GM23338 (cell line): Measurements from ENCODE around the gene ACADVL. TPM values are rescaled to one million over a fixed set of nuclear protein-coding genes. Genes with fewer than 3 reads are reported as not detected.

ENCODE experiments used
- ATAC-seq: fragments of 200-7000 bp; cut with Tn5 transposase; 3 replicates; pipeline ENCODE4 v1.9.1; 2020
- DNase-seq: peaks from one replicate; pipeline ENCODE4 v3.0.0-alpha.2; 2015; ENCODE audit warnings: low spot score
- H2AFZ ChIP-seq: fragments of 200-600 bp; sonication (generic); 2 replicates; pipeline ENCODE4 v1.8.0; 2016; ENCODE audit warnings: antibody characterized with exemption, mild to moderate bottlenecking, moderate library complexity
- H3F3A ChIP-seq: fragments of 200-600 bp; sonication (generic); replicated peaks from 2 replicates; pipeline ENCODE4 v1.8.0; 2017; ENCODE audit warnings: antibody characterized with exemption, mixed run types, low read depth
- H3K27ac ChIP-seq: fragments of 200-600 bp; sonication (generic); 2 replicates; pipeline ENCODE4 v1.6.1; 2016; ENCODE audit warnings: low read depth
- H3K27me3 ChIP-seq: fragments of 200-600 bp; sonication (generic); 2 replicates; pipeline ENCODE4 v1.8.0; 2016; ENCODE audit warnings: mild to moderate bottlenecking, mixed run types, moderate library complexity; ENCODE audit not compliant: insufficient read depth
- H3K36me3 ChIP-seq: fragments of 200-600 bp; sonication (generic); 2 replicates; pipeline ENCODE4 v1.8.0; 2016; ENCODE audit warnings: mild to moderate bottlenecking; ENCODE audit not compliant: insufficient read depth
- H3K4me1 ChIP-seq: fragments of 200-600 bp; sonication (generic); 2 replicates; pipeline ENCODE4 v1.8.0; 2016; ENCODE audit warnings: mild to moderate bottlenecking, moderate library complexity; ENCODE audit not compliant: insufficient read depth
- H3K4me2 ChIP-seq: fragments of 200-600 bp; sonication (generic); 2 replicates; pipeline ENCODE4 v1.7.1; 2017; ENCODE audit warnings: mixed run types
- H3K4me3 ChIP-seq: fragments of 200-600 bp; sonication (generic); 2 replicates; pipeline ENCODE4 v1.6.1; 2016; ENCODE audit warnings: mixed run types
- H3K79me2 ChIP-seq: fragments of 200-600 bp; sonication (generic); replicated peaks from 2 replicates; pipeline ENCODE4 v1.8.0; 2017; ENCODE audit warnings: mild to moderate bottlenecking; ENCODE audit not compliant: insufficient read depth
- H3K9me2 ChIP-seq: fragments of 200-600 bp; sonication (generic); 2 replicates; pipeline ENCODE4 v1.8.0; 2017; ENCODE audit not compliant: insufficient read depth
- H4K20me1 ChIP-seq: fragments of 200-600 bp; sonication (generic); replicated peaks from 2 replicates; pipeline ENCODE4 v1.8.0; 2017; ENCODE audit warnings: mild to moderate bottlenecking; ENCODE audit not compliant: insufficient read depth
- H3K27ac Mint-ChIP-seq: 2 replicates; pipeline ENCODE4 v1.8.0; 2020; ENCODE audit warnings: inconsistent platforms, mild to moderate bottlenecking, moderate library complexity, mixed read lengths
- H3K27me3 Mint-ChIP-seq: 3 replicates; pipeline ENCODE4 v1.8.0; 2022; ENCODE audit warnings: low read depth, mild to moderate bottlenecking, moderate library complexity, mixed read lengths, inconsistent platforms; ENCODE audit not compliant: insufficient read depth, poor library complexity
- H3K36me3 Mint-ChIP-seq: 3 replicates; pipeline ENCODE4 v1.8.0; 2021; ENCODE audit warnings: low read depth, mild to moderate bottlenecking, inconsistent platforms, moderate library complexity, mixed read lengths
- H3K4me1 Mint-ChIP-seq: 3 replicates; pipeline ENCODE4 v1.8.0; 2020; ENCODE audit warnings: mild to moderate bottlenecking, inconsistent platforms, mixed read lengths
- H3K4me3 Mint-ChIP-seq: 3 replicates; pipeline ENCODE4 v1.8.0; 2021; ENCODE audit warnings: moderate library complexity, mild to moderate bottlenecking, inconsistent platforms, mixed read lengths
- H3K9me3 Mint-ChIP-seq: 3 replicates; pipeline ENCODE4 v1.8.0; 2020; ENCODE audit warnings: moderate library complexity, mild to moderate bottlenecking, inconsistent platforms, mixed read lengths
- CREB1 ChIP-seq: fragments of 250-450 bp; sonication (Bioruptor Pico); IDR thresholded peaks from 2 replicates; pipeline ENCODE4 v1.5.0; 2020; ENCODE audit warnings: low read depth, mild to moderate bottlenecking, moderate library complexity
- EZH2 ChIP-seq: fragments of 200-600 bp; sonication (generic); IDR thresholded peaks from one replicate; pipeline ENCODE4 v1.8.0; 2017; ENCODE audit warnings: antibody characterized with exemption, mild to moderate bottlenecking, low read depth; ENCODE audit not compliant: unreplicated experiment
- EZH2phosphoT487 ChIP-seq: fragments of 200-600 bp; sonication (generic); IDR thresholded peaks from one replicate; pipeline ENCODE4 v1.8.1; 2018; ENCODE audit warnings: antibody characterized with exemption; ENCODE audit not compliant: unreplicated experiment
- JUNB ChIP-seq: IDR thresholded peaks from one replicate; pipeline ENCODE4 v1.6.1; 2016; ENCODE audit warnings: antibody characterized with exemption; ENCODE audit not compliant: unreplicated experiment
- NANOG ChIP-seq: IDR thresholded peaks from 2 replicates; pipeline ENCODE4 v1.6.1; 2016; ENCODE audit warnings: antibody characterized with exemption, borderline replicate concordance
- POLR2AphosphoS5 ChIP-seq: IDR thresholded peaks from 2 replicates; pipeline ENCODE4 v1.6.1; 2016; ENCODE audit warnings: antibody characterized with exemption, low read depth
- STAT1 ChIP-seq: IDR thresholded peaks from one replicate; pipeline ENCODE4 v1.6.1; 2016; ENCODE audit warnings: antibody characterized with exemption; ENCODE audit not compliant: unreplicated experiment
- ZNF114 ChIP-seq: fragments of 250-450 bp; sonication (Bioruptor Pico); IDR thresholded peaks from 2 replicates; pipeline ENCODE4 v1.5.0; 2020; ENCODE audit warnings: mild to moderate bottlenecking, moderate library complexity
- ZNF331 ChIP-seq: fragments of 250-450 bp; sonication (Bioruptor Pico); IDR thresholded peaks from 2 replicates; pipeline ENCODE4 v1.5.0; 2020; ENCODE audit warnings: low read depth, mild to moderate bottlenecking, moderate library complexity
- polyA plus RNA-seq: library from polyadenylated mRNA; unstranded; fragments of >200 nt; fragmentation: Nextera tagmentation; extraction: Ambion mirVana; gene quantifications from 2 replicates; pipeline ENCODE4 v1.2.1, GENCODE V29; 2016
- total RNA-seq: library from RNA; depleted of rRNA; stranded (reverse); fragments of >200 nt; shearing (Covaris generic); gene quantifications from 2 replicates; pipeline ENCODE4 v1.2.3, GENCODE V29; 2014
- TF ChIP-seq, protein P1 (sequence below), 2 experiments: fragments of 200-600 bp in 1 of 2; sonication (generic) in 1 of 2; conservative IDR thresholded peaks; 2 replicates each; pipeline versions ENCODE4 v1.5.1 to v1.6.1; 2016 to 2017; ENCODE audit warnings: antibody characterized with exemption in 2 of 2, low read depth in 2 of 2, mild to moderate bottlenecking in 2 of 2, moderate library complexity in 1 of 2
- TF ChIP-seq, protein P2 (sequence below): IDR thresholded peaks from one replicate; pipeline ENCODE4 v1.6.1; 2018; ENCODE audit warnings: antibody characterized with exemption; ENCODE audit not compliant: unreplicated experiment
- TF ChIP-seq, protein P3 (sequence below): IDR thresholded peaks from 2 replicates; pipeline ENCODE4 v1.6.1; 2016; ENCODE audit warnings: antibody characterized with exemption
- TF ChIP-seq, protein P4 (sequence below): fragments of 250-450 bp; sonication (Bioruptor Pico); IDR thresholded peaks from 2 replicates; pipeline ENCODE4 v1.5.0; 2020; ENCODE audit warnings: mild to moderate bottlenecking, moderate library complexity

ACADVL gene
- total and polyA plus RNA-seq, 2 experiments from 2014 or later: 152 to 156 TPM

DNA sequence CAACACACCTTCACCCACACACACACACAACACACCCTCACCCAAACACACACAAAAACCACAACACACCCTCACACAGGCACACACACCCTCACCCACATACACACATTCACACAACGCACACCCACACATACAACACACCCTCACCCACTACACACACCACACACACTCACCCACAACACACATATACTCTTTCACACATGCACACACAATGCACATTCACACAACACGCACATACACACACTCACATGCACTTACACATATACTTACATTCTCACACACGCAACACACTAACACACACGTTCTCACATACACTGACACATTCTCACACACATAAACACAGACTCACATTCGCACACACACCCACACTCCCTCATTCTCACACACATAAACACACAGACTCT, 44.4 kb upstream of the ACADVL start:
- H3K36me3 Mint-ChIP-seq: peaks cover 5% of the 10 kb centered on the region; the same call in 2 of the 3 replicates

More for the DNA sequence above, 44.4 kb upstream of the ACADVL start:
- no peaks in the 10 kb centered on the region for H4K20me1 ChIP-seq
- H3K4me1 ChIP-seq: peaks cover 4% of the 10 kb centered on the region; the same call in 1 of the 2 replicates
- H3K27me3 ChIP-seq: peaks cover 60% of the 10 kb centered on the region
- no peak overlapping the region for H3K27ac ChIP-seq
- ATAC-seq: no peak
- no peaks in the 10 kb centered on the region for H3K79me2 ChIP-seq
- H2AFZ ChIP-seq: no peak overlapping the region
- H3K9me2 ChIP-seq: no peaks in the 10 kb centered on the region
- no peak overlapping the region for H3K4me2 ChIP-seq
- TF ChIP-seq EZH2 (no peak), EZH2phosphoT487 (no peak), STAT1 (no peak), ZNF331 (no peak), NANOG (no peak), POLR2AphosphoS5 (no peak), CREB1 (CRISPR knock-in tag) (no peak), JUNB (no peak), ZNF114 (CRISPR knock-in tag) (no peak)
- TF ChIP-seq, protein P1, sequence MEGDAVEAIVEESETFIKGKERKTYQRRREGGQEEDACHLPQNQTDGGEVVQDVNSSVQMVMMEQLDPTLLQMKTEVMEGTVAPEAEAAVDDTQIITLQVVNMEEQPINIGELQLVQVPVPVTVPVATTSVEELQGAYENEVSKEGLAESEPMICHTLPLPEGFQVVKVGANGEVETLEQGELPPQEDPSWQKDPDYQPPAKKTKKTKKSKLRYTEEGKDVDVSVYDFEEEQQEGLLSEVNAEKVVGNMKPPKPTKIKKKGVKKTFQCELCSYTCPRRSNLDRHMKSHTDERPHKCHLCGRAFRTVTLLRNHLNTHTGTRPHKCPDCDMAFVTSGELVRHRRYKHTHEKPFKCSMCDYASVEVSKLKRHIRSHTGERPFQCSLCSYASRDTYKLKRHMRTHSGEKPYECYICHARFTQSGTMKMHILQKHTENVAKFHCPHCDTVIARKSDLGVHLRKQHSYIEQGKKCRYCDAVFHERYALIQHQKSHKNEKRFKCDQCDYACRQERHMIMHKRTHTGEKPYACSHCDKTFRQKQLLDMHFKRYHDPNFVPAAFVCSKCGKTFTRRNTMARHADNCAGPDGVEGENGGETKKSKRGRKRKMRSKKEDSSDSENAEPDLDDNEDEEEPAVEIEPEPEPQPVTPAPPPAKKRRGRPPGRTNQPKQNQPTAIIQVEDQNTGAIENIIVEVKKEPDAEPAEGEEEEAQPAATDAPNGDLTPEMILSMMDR (conservative IDR thresholded peaks at IDR 0.05; ENCODE audit: low read depth in 2 of 2): no peak
- TF ChIP-seq, protein P2, sequence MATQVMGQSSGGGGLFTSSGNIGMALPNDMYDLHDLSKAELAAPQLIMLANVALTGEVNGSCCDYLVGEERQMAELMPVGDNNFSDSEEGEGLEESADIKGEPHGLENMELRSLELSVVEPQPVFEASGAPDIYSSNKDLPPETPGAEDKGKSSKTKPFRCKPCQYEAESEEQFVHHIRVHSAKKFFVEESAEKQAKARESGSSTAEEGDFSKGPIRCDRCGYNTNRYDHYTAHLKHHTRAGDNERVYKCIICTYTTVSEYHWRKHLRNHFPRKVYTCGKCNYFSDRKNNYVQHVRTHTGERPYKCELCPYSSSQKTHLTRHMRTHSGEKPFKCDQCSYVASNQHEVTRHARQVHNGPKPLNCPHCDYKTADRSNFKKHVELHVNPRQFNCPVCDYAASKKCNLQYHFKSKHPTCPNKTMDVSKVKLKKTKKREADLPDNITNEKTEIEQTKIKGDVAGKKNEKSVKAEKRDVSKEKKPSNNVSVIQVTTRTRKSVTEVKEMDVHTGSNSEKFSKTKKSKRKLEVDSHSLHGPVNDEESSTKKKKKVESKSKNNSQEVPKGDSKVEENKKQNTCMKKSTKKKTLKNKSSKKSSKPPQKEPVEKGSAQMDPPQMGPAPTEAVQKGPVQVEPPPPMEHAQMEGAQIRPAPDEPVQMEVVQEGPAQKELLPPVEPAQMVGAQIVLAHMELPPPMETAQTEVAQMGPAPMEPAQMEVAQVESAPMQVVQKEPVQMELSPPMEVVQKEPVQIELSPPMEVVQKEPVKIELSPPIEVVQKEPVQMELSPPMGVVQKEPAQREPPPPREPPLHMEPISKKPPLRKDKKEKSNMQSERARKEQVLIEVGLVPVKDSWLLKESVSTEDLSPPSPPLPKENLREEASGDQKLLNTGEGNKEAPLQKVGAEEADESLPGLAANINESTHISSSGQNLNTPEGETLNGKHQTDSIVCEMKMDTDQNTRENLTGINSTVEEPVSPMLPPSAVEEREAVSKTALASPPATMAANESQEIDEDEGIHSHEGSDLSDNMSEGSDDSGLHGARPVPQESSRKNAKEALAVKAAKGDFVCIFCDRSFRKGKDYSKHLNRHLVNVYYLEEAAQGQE: no peak
- TF ChIP-seq, protein P3, sequence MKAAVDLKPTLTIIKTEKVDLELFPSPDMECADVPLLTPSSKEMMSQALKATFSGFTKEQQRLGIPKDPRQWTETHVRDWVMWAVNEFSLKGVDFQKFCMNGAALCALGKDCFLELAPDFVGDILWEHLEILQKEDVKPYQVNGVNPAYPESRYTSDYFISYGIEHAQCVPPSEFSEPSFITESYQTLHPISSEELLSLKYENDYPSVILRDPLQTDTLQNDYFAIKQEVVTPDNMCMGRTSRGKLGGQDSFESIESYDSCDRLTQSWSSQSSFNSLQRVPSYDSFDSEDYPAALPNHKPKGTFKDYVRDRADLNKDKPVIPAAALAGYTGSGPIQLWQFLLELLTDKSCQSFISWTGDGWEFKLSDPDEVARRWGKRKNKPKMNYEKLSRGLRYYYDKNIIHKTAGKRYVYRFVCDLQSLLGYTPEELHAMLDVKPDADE: no peak
- TF ChIP-seq, protein P4, sequence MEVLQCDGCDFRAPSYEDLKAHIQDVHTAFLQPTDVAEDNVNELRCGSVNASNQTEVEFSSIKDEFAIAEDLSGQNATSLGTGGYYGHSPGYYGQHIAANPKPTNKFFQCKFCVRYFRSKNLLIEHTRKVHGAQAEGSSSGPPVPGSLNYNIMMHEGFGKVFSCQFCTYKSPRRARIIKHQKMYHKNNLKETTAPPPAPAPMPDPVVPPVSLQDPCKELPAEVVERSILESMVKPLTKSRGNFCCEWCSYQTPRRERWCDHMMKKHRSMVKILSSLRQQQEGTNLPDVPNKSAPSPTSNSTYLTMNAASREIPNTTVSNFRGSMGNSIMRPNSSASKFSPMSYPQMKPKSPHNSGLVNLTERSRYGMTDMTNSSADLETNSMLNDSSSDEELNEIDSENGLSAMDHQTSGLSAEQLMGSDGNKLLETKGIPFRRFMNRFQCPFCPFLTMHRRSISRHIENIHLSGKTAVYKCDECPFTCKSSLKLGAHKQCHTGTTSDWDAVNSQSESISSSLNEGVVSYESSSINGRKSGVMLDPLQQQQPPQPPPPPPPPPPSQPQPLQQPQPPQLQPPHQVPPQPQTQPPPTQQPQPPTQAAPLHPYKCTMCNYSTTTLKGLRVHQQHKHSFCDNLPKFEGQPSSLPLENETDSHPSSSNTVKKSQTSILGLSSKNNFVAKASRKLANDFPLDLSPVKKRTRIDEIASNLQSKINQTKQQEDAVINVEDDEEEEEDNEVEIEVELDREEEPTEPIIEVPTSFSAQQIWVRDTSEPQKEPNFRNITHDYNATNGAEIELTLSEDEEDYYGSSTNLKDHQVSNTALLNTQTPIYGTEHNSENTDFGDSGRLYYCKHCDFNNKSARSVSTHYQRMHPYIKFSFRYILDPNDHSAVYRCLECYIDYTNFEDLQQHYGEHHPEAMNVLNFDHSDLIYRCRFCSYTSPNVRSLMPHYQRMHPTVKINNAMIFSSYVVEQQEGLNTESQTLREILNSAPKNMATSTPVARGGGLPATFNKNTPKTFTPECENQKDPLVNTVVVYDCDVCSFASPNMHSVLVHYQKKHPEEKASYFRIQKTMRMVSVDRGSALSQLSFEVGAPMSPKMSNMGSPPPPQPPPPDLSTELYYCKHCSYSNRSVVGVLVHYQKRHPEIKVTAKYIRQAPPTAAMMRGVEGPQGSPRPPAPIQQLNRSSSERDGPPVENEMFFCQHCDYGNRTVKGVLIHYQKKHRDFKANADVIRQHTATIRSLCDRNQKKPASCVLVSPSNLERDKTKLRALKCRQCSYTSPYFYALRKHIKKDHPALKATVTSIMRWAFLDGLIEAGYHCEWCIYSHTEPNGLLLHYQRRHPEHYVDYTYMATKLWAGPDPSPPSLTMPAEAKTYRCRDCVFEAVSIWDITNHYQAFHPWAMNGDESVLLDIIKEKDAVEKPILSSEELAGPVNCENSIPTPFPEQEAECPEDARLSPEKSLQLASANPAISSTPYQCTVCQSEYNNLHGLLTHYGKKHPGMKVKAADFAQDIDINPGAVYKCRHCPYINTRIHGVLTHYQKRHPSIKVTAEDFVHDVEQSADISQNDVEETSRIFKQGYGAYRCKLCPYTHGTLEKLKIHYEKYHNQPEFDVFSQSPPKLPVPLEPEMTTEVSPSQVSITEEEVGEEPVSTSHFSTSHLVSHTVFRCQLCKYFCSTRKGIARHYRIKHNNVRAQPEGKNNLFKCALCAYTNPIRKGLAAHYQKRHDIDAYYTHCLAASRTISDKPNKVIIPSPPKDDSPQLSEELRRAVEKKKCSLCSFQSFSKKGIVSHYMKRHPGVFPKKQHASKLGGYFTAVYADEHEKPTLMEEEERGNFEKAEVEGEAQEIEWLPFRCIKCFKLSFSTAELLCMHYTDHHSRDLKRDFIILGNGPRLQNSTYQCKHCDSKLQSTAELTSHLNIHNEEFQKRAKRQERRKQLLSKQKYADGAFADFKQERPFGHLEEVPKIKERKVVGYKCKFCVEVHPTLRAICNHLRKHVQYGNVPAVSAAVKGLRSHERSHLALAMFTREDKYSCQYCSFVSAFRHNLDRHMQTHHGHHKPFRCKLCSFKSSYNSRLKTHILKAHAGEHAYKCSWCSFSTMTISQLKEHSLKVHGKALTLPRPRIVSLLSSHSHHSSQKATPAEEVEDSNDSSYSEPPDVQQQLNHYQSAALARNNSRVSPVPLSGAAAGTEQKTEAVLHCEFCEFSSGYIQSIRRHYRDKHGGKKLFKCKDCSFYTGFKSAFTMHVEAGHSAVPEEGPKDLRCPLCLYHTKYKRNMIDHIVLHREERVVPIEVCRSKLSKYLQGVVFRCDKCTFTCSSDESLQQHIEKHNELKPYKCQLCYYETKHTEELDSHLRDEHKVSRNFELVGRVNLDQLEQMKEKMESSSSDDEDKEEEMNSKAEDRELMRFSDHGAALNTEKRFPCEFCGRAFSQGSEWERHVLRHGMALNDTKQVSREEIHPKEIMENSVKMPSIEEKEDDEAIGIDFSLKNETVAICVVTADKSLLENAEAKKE: no peak
- H3K4me3 Mint-ChIP-seq: no peak overlapping the region
- H3K4me3 ChIP-seq: no peak overlapping the region
- peaks cover 16% of the 10 kb centered on the region for H3K27me3 Mint-ChIP-seq
- H3F3A ChIP-seq: peaks cover 21% of the 10 kb centered on the region
- H3K9me3 Mint-ChIP-seq: no peaks in the 10 kb centered on the region
- H3K36me3 ChIP-seq: no peaks in the 10 kb centered on the region
- H3K27ac Mint-ChIP-seq: no peak overlapping the region
- DNase-seq: no peak
- H3K4me1 Mint-ChIP-seq: peaks cover 12% of the 10 kb centered on the region; the same call in 2 of the 3 replicates
